GM23338 (cell line): ENCODE results near the gene TACR3. TPM values are rescaled to one million over a fixed set of nuclear protein-coding genes. Genes with fewer than 3 reads are reported as not detected.

ENCODE experiments used
- ATAC-seq: fragments of 200-7000 bp; cut with Tn5 transposase; 3 replicates; pipeline ENCODE4 v1.9.1; 2020
- DNase-seq: peaks from one replicate; pipeline ENCODE4 v3.0.0-alpha.2; 2015; ENCODE audit warnings: low spot score
- H2AFZ ChIP-seq: fragments of 200-600 bp; sonication (generic); 2 replicates; pipeline ENCODE4 v1.8.0; 2016; ENCODE audit warnings: antibody characterized with exemption, mild to moderate bottlenecking, moderate library complexity
- H3F3A ChIP-seq: fragments of 200-600 bp; sonication (generic); replicated peaks from 2 replicates; pipeline ENCODE4 v1.8.0; 2017; ENCODE audit warnings: antibody characterized with exemption, mixed run types, low read depth
- H3K27ac ChIP-seq: fragments of 200-600 bp; sonication (generic); 2 replicates; pipeline ENCODE4 v1.6.1; 2016; ENCODE audit warnings: low read depth
- H3K27me3 ChIP-seq: fragments of 200-600 bp; sonication (generic); 2 replicates; pipeline ENCODE4 v1.8.0; 2016; ENCODE audit warnings: mild to moderate bottlenecking, mixed run types, moderate library complexity; ENCODE audit not compliant: insufficient read depth
- H3K36me3 ChIP-seq: fragments of 200-600 bp; sonication (generic); 2 replicates; pipeline ENCODE4 v1.8.0; 2016; ENCODE audit warnings: mild to moderate bottlenecking; ENCODE audit not compliant: insufficient read depth
- H3K4me1 ChIP-seq: fragments of 200-600 bp; sonication (generic); 2 replicates; pipeline ENCODE4 v1.8.0; 2016; ENCODE audit warnings: mild to moderate bottlenecking, moderate library complexity; ENCODE audit not compliant: insufficient read depth
- H3K4me2 ChIP-seq: fragments of 200-600 bp; sonication (generic); 2 replicates; pipeline ENCODE4 v1.7.1; 2017; ENCODE audit warnings: mixed run types
- H3K4me3 ChIP-seq: fragments of 200-600 bp; sonication (generic); 2 replicates; pipeline ENCODE4 v1.6.1; 2016; ENCODE audit warnings: mixed run types
- H3K79me2 ChIP-seq: fragments of 200-600 bp; sonication (generic); replicated peaks from 2 replicates; pipeline ENCODE4 v1.8.0; 2017; ENCODE audit warnings: mild to moderate bottlenecking; ENCODE audit not compliant: insufficient read depth
- H3K9me2 ChIP-seq: fragments of 200-600 bp; sonication (generic); 2 replicates; pipeline ENCODE4 v1.8.0; 2017; ENCODE audit not compliant: insufficient read depth
- H4K20me1 ChIP-seq: fragments of 200-600 bp; sonication (generic); replicated peaks from 2 replicates; pipeline ENCODE4 v1.8.0; 2017; ENCODE audit warnings: mild to moderate bottlenecking; ENCODE audit not compliant: insufficient read depth
- H3K27ac Mint-ChIP-seq: 2 replicates; pipeline ENCODE4 v1.8.0; 2020; ENCODE audit warnings: inconsistent platforms, mild to moderate bottlenecking, moderate library complexity, mixed read lengths
- H3K27me3 Mint-ChIP-seq: 3 replicates; pipeline ENCODE4 v1.8.0; 2022; ENCODE audit warnings: low read depth, mild to moderate bottlenecking, moderate library complexity, mixed read lengths, inconsistent platforms; ENCODE audit not compliant: insufficient read depth, poor library complexity
- H3K36me3 Mint-ChIP-seq: 3 replicates; pipeline ENCODE4 v1.8.0; 2021; ENCODE audit warnings: low read depth, mild to moderate bottlenecking, inconsistent platforms, moderate library complexity, mixed read lengths
- H3K4me1 Mint-ChIP-seq: 3 replicates; pipeline ENCODE4 v1.8.0; 2020; ENCODE audit warnings: mild to moderate bottlenecking, inconsistent platforms, mixed read lengths
- H3K4me3 Mint-ChIP-seq: 3 replicates; pipeline ENCODE4 v1.8.0; 2021; ENCODE audit warnings: moderate library complexity, mild to moderate bottlenecking, inconsistent platforms, mixed read lengths
- H3K9me3 Mint-ChIP-seq: 3 replicates; pipeline ENCODE4 v1.8.0; 2020; ENCODE audit warnings: moderate library complexity, mild to moderate bottlenecking, inconsistent platforms, mixed read lengths
- EZH2 ChIP-seq: fragments of 200-600 bp; sonication (generic); IDR thresholded peaks from one replicate; pipeline ENCODE4 v1.8.0; 2017; ENCODE audit warnings: antibody characterized with exemption, mild to moderate bottlenecking, low read depth; ENCODE audit not compliant: unreplicated experiment
- EZH2phosphoT487 ChIP-seq: fragments of 200-600 bp; sonication (generic); IDR thresholded peaks from one replicate; pipeline ENCODE4 v1.8.1; 2018; ENCODE audit warnings: antibody characterized with exemption; ENCODE audit not compliant: unreplicated experiment
- NANOG ChIP-seq: IDR thresholded peaks from 2 replicates; pipeline ENCODE4 v1.6.1; 2016; ENCODE audit warnings: antibody characterized with exemption, borderline replicate concordance
- POLR2AphosphoS5 ChIP-seq: IDR thresholded peaks from 2 replicates; pipeline ENCODE4 v1.6.1; 2016; ENCODE audit warnings: antibody characterized with exemption, low read depth
- ZNF114 ChIP-seq: fragments of 250-450 bp; sonication (Bioruptor Pico); IDR thresholded peaks from 2 replicates; pipeline ENCODE4 v1.5.0; 2020; ENCODE audit warnings: mild to moderate bottlenecking, moderate library complexity
- ZNF331 ChIP-seq: fragments of 250-450 bp; sonication (Bioruptor Pico); IDR thresholded peaks from 2 replicates; pipeline ENCODE4 v1.5.0; 2020; ENCODE audit warnings: low read depth, mild to moderate bottlenecking, moderate library complexity
- polyA plus RNA-seq: library from polyadenylated mRNA; unstranded; fragments of >200 nt; fragmentation: Nextera tagmentation; extraction: Ambion mirVana; gene quantifications from 2 replicates; pipeline ENCODE4 v1.2.1, GENCODE V29; 2016
- total RNA-seq: library from RNA; depleted of rRNA; stranded (reverse); fragments of >200 nt; shearing (Covaris generic); gene quantifications from 2 replicates; pipeline ENCODE4 v1.2.3, GENCODE V29; 2014
- TF ChIP-seq, protein P1 (sequence below): IDR thresholded peaks from one replicate; pipeline ENCODE4 v1.6.1; 2018; ENCODE audit warnings: antibody characterized with exemption; ENCODE audit not compliant: unreplicated experiment
- TF ChIP-seq, protein P2 (sequence below), 2 experiments: fragments of 200-600 bp in 1 of 2; sonication (generic) in 1 of 2; conservative IDR thresholded peaks; 2 replicates each; pipeline versions ENCODE4 v1.5.1 to v1.6.1; 2016 to 2017; ENCODE audit warnings: antibody characterized with exemption in 2 of 2, low read depth in 2 of 2, mild to moderate bottlenecking in 2 of 2, moderate library complexity in 1 of 2
- TF ChIP-seq, protein P3 (sequence below): fragments of 250-450 bp; sonication (Bioruptor Pico); IDR thresholded peaks from 2 replicates; pipeline ENCODE4 v1.5.0; 2020; ENCODE audit warnings: mild to moderate bottlenecking, moderate library complexity

TACR3 gene
- total and polyA plus RNA-seq, 2 experiments from 2014 or later: 0.76 to 2.2 TPM

DNA sequence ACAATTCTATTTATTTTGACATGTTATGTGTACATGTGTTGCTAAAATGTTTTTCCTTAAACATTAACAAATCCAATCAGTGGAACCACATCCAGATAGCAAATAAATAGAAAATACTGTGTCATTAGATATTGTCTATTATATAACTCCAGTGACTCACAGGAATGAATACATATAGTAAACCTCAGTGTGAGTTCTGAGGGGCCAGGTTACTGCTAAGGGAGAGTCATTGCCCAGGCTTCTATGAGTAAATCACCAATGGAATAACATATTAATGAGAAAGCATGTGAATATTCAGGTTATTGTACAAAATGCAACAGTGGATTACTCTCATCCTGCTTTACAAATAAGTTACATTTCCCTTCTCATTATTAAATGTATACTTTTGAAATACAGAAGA, 27.2 kb downstream of the TACR3 start:
- TF ChIP-seq ZNF331 (CRISPR knock-in tag) (no peak), POLR2AphosphoS5 (no peak), EZH2phosphoT487 (no peak), NANOG (no peak), ZNF114 (CRISPR knock-in tag) (no peak), EZH2 (no peak)
- TF ChIP-seq, protein P1, sequence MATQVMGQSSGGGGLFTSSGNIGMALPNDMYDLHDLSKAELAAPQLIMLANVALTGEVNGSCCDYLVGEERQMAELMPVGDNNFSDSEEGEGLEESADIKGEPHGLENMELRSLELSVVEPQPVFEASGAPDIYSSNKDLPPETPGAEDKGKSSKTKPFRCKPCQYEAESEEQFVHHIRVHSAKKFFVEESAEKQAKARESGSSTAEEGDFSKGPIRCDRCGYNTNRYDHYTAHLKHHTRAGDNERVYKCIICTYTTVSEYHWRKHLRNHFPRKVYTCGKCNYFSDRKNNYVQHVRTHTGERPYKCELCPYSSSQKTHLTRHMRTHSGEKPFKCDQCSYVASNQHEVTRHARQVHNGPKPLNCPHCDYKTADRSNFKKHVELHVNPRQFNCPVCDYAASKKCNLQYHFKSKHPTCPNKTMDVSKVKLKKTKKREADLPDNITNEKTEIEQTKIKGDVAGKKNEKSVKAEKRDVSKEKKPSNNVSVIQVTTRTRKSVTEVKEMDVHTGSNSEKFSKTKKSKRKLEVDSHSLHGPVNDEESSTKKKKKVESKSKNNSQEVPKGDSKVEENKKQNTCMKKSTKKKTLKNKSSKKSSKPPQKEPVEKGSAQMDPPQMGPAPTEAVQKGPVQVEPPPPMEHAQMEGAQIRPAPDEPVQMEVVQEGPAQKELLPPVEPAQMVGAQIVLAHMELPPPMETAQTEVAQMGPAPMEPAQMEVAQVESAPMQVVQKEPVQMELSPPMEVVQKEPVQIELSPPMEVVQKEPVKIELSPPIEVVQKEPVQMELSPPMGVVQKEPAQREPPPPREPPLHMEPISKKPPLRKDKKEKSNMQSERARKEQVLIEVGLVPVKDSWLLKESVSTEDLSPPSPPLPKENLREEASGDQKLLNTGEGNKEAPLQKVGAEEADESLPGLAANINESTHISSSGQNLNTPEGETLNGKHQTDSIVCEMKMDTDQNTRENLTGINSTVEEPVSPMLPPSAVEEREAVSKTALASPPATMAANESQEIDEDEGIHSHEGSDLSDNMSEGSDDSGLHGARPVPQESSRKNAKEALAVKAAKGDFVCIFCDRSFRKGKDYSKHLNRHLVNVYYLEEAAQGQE: no peak
- TF ChIP-seq, protein P2, sequence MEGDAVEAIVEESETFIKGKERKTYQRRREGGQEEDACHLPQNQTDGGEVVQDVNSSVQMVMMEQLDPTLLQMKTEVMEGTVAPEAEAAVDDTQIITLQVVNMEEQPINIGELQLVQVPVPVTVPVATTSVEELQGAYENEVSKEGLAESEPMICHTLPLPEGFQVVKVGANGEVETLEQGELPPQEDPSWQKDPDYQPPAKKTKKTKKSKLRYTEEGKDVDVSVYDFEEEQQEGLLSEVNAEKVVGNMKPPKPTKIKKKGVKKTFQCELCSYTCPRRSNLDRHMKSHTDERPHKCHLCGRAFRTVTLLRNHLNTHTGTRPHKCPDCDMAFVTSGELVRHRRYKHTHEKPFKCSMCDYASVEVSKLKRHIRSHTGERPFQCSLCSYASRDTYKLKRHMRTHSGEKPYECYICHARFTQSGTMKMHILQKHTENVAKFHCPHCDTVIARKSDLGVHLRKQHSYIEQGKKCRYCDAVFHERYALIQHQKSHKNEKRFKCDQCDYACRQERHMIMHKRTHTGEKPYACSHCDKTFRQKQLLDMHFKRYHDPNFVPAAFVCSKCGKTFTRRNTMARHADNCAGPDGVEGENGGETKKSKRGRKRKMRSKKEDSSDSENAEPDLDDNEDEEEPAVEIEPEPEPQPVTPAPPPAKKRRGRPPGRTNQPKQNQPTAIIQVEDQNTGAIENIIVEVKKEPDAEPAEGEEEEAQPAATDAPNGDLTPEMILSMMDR (conservative IDR thresholded peaks at IDR 0.05; ENCODE audit: low read depth in 2 of 2): no peak
- TF ChIP-seq, protein P3, sequence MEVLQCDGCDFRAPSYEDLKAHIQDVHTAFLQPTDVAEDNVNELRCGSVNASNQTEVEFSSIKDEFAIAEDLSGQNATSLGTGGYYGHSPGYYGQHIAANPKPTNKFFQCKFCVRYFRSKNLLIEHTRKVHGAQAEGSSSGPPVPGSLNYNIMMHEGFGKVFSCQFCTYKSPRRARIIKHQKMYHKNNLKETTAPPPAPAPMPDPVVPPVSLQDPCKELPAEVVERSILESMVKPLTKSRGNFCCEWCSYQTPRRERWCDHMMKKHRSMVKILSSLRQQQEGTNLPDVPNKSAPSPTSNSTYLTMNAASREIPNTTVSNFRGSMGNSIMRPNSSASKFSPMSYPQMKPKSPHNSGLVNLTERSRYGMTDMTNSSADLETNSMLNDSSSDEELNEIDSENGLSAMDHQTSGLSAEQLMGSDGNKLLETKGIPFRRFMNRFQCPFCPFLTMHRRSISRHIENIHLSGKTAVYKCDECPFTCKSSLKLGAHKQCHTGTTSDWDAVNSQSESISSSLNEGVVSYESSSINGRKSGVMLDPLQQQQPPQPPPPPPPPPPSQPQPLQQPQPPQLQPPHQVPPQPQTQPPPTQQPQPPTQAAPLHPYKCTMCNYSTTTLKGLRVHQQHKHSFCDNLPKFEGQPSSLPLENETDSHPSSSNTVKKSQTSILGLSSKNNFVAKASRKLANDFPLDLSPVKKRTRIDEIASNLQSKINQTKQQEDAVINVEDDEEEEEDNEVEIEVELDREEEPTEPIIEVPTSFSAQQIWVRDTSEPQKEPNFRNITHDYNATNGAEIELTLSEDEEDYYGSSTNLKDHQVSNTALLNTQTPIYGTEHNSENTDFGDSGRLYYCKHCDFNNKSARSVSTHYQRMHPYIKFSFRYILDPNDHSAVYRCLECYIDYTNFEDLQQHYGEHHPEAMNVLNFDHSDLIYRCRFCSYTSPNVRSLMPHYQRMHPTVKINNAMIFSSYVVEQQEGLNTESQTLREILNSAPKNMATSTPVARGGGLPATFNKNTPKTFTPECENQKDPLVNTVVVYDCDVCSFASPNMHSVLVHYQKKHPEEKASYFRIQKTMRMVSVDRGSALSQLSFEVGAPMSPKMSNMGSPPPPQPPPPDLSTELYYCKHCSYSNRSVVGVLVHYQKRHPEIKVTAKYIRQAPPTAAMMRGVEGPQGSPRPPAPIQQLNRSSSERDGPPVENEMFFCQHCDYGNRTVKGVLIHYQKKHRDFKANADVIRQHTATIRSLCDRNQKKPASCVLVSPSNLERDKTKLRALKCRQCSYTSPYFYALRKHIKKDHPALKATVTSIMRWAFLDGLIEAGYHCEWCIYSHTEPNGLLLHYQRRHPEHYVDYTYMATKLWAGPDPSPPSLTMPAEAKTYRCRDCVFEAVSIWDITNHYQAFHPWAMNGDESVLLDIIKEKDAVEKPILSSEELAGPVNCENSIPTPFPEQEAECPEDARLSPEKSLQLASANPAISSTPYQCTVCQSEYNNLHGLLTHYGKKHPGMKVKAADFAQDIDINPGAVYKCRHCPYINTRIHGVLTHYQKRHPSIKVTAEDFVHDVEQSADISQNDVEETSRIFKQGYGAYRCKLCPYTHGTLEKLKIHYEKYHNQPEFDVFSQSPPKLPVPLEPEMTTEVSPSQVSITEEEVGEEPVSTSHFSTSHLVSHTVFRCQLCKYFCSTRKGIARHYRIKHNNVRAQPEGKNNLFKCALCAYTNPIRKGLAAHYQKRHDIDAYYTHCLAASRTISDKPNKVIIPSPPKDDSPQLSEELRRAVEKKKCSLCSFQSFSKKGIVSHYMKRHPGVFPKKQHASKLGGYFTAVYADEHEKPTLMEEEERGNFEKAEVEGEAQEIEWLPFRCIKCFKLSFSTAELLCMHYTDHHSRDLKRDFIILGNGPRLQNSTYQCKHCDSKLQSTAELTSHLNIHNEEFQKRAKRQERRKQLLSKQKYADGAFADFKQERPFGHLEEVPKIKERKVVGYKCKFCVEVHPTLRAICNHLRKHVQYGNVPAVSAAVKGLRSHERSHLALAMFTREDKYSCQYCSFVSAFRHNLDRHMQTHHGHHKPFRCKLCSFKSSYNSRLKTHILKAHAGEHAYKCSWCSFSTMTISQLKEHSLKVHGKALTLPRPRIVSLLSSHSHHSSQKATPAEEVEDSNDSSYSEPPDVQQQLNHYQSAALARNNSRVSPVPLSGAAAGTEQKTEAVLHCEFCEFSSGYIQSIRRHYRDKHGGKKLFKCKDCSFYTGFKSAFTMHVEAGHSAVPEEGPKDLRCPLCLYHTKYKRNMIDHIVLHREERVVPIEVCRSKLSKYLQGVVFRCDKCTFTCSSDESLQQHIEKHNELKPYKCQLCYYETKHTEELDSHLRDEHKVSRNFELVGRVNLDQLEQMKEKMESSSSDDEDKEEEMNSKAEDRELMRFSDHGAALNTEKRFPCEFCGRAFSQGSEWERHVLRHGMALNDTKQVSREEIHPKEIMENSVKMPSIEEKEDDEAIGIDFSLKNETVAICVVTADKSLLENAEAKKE (CRISPR knock-in tag): no peak
- no peak overlapping the region for H2AFZ ChIP-seq
- no peaks in the 10 kb centered on the region for H3K4me1 ChIP-seq
- ATAC-seq: no peak
- H3K4me3 Mint-ChIP-seq: no peak overlapping the region
- no peak overlapping the region for H3K27ac Mint-ChIP-seq
- no peaks in the 10 kb centered on the region for H3K4me1 Mint-ChIP-seq
- no peak overlapping the region for H3K4me3 ChIP-seq
- no peak overlapping the region for H3K27ac ChIP-seq
- H3K9me3 Mint-ChIP-seq: peaks cover 8% of the 10 kb centered on the region; the same call in 1 of the 3 replicates
- H3F3A ChIP-seq: no peaks in the 10 kb centered on the region
- no peaks in the 10 kb centered on the region for H3K9me2 ChIP-seq
- H3K4me2 ChIP-seq: no peak overlapping the region
- H3K36me3 ChIP-seq: no peaks in the 10 kb centered on the region
- H3K79me2 ChIP-seq: no peaks in the 10 kb centered on the region
- peaks cover 4% of the 10 kb centered on the region; the same call in 2 of the 3 replicates for H3K36me3 Mint-ChIP-seq
- no peaks in the 10 kb centered on the region for H4K20me1 ChIP-seq
- peaks cover 3% of the 10 kb centered on the region for H3K27me3 Mint-ChIP-seq
- DNase-seq: no peak
- no peaks in the 10 kb centered on the region for H3K27me3 ChIP-seq
